ENCODE data around the gene CRB1.
"Not testable (repeated sequence)": the region's sequence is repeated elsewhere in the genome, so short reads cannot be mapped to it uniquely, and the experiment has no call there.

The CRB1 gene

DNA sequence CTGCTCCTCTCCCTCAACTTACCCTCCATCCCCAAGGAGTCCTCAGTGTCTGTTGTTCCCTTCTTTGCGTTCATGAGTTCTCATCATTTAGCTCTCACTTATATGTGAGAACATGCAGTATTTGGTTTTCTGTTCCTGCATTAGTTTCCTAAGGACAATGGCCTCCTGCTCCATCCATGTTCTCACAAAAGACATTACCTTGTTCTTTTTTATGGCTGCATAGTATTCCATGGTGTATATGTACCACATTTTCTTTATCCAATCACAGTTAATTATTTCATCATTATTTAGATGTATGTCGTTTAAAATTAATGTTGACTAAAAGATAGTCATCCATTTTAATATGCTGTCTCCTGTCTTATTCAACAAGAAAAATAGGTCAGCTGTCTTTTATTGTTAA is 134.1 kb downstream of the CRB1 start:
- no peak for DNase-seq

DNA sequence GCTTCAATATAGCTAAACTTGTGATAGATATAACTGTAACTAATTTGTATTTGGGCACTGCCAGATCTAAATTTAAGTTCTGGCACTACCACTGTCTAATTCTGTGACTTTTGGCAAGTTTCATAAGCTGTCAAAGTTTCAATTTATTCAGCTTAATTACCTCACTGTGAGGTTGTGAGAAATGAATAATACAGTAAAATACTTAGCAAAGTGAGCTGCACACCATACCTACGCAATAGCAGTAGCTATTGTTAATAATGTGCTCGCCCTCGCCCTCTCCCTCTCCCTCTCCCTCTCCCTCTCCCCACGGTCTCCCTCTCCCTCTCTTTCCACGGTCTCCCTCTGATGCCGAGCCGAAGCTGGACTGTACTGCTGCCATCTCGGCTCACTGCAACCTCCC is 136.7 kb downstream of the CRB1 start:
- not testable (repeated sequence) for DNase-seq

DNA sequence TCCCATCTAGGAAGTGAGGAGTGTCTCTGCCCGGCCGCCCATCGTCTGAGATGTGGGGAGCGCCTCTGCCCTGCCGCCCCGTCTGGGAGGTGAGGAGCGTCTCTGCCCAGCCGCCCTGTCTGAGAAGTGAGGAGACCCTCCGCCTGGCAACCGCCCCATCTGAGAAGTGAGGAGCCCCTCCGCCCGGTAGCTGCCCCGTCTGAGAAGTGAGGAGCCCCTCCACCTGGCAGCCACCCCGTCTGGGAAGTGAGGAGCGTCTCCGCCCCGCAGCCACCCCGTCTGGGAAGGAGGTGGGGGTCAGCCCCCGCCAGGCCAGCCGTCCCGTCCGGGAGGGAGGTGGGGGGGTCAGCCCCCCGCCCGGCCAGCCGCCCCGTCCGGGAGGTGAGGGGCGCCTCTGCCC is 137.6 kb downstream of the CRB1 start:
- not testable (repeated sequence) for DNase-seq

DNA sequence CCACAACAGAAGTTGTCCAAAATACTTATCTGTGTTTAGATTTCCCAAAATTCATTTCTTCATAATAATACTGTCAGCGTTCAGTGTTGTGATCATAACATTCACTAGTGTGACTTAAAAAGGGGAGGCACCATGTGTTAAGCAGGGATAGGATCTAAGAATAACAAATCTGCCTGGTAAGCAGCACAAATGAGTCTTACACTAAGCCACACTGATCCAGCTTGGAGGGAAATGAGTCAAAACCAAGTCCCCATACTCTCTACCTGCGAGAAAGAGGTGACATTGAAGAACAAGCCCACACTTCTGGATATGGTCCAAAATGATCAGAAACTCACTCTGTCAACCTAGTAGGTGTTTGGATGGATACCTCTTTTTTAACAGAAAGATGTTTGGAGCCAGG is 145.5 kb downstream of the CRB1 start:
- DNase-seq = no peak

DNA sequence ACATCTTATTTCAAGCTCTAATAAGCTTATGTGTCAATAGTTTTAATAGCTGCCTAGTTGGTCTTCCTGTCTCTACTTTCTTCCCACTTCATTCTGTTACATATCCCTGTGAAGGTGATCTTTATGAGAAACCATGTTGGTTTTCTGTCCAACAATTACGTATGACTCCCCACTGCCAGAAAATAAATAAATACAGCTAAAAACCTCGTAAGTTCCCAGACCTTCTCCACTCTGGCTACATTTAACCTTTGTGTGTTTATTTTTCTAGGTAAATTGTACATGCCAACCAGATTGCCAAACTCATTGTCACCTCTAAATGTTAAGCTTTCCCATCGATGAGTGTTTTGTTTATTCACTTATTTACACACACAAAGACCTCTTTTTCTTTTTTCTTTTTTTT is 147.2 kb downstream of the CRB1 start:
- no peak for DNase-seq

DNA sequence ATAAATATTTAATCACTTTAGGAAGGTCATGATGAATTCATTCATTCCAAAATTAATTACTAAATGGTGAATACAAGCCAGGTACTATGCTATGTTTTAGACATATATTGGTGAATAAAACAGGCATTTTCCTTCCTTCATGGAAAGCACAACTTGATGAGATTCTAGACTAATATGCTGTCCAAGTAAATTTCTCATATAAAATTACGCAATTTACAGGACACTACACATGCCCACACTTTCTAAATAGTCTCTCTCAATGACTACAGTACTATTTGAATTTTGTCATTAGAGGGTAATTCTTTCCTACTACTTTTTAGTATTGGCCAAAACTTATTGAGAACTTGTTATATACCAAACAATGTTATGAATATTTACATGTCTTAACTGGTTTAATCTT is 150.6 kb downstream of the CRB1 start:
- DNase-seq = no peak

DNA sequence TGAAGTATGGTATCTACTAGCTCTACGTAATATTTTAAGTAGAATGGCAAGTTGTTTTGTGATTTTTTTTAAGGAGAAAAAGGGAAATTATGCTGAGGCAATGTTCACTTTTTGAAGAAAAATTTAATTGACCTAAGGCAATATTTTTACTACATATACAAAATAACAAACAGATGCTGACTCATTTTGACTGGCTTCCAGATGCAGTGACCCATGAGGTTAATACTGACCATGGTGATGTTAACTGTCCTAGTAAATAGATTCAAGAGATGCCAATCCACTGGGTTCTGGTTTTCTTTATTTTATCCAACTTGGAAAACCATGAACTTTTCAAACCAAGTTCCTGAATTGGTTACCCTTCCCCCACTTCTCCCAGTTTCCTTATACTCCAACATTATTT is 154.9 kb downstream of the CRB1 start:
- DNase-seq = no peak

DNA sequence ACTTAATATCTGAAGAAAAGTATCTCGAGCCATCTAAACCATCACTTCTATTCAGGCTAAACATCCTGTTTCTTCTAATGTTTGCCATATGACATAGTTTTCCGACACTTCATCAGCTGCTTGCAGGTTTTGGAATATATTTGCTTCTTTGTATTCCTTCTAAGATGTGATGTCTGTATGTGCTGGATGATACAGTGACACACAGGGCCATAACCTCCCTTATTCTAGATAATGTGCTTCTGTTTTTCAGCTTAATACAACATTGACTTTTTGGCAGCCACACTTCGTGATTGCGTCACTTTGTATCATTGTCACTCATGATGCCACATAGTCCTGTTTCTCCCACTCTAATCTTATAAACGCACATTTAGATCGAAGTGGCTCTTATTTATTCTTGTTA is 156.3 kb downstream of the CRB1 start:
- no peak for DNase-seq

DNA sequence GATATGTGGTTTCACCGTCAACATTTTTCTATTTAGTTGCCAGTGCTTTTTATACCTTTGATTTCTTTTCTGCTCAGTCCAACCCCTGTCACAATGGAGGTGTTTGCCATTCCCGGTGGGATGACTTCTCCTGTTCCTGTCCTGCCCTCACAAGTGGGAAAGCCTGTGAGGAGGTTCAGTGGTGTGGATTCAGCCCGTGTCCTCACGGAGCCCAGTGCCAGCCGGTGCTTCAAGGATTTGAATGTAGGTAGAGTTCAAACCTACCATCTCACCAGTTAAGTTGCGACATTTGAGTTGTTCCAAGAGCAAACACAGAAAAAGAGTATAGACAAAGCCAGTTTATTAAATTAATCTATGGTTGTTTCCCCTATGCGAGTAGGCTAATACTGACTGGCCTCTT is 161.3 kb downstream of the CRB1 start:
- DNase-seq = no peak

DNA sequence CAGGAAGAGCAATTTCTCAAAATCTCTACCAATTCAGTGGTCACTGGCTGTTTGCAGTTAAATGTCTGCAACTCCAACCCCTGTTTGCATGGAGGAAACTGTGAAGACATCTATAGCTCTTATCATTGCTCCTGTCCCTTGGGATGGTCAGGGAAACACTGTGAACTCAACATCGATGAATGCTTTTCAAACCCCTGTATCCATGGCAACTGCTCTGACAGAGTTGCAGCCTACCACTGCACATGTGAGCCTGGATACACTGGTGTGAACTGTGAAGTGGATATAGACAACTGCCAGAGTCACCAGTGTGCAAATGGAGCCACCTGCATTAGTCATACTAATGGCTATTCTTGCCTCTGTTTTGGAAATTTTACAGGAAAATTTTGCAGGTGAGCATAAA is 167.2 kb downstream of the CRB1 start:
- no peak for DNase-seq

DNA sequence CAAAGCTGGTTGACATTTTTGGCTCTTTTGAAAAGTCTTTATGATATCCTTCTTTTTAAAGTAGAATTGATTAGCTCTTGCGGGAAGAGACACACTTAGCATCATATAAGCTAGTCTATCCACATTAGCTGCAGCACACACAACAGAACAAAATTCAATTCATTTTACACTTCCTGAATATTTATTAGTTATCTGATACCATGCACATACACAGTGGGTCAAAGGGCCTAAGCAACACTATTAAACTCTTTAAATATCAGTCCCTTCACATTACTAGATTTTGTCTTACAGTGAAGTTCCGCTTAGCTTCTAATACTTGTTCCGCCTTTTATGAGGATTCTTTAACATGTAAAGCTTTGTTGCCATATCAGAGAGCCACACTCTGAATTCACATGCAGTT is 169.5 kb downstream of the CRB1 start:
- no peak for DNase-seq

DNA sequence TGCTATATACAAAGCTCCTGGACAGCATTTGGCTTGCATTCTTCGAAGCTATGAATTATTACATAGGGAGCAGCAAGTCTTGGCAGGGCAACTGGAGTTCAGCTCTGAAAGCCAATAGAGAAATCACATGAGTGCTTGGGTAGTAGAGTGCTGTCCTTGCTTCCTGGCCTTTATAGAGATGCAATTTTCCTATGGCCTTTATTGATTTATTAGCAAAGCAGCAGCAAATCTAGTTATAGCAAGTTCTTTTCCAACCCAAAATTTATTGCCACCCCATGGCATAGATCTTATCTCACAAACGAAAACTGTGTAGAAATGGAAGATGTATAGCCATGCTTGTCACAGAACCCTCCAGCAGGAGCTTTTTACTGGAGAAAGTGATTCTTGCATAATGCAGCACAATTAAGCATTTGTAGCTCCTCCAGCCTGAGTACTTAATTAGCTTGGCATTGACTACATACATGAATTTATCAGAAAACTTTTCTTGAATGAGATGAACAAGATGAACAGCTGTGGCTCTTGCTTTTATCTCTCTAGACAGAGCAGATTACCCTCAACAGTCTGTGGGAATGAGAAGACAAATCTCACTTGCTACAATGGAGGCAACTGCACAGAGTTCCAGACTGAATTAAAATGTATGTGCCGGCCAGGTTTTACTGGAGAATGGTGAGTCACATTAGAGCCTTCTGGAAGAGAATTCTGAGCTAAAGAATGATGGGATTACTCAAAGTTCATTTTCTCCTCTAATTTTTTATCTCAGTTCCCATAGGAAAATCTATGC is 170.1 kb downstream of the CRB1 start:
- DNase-seq = no peak

DNA sequence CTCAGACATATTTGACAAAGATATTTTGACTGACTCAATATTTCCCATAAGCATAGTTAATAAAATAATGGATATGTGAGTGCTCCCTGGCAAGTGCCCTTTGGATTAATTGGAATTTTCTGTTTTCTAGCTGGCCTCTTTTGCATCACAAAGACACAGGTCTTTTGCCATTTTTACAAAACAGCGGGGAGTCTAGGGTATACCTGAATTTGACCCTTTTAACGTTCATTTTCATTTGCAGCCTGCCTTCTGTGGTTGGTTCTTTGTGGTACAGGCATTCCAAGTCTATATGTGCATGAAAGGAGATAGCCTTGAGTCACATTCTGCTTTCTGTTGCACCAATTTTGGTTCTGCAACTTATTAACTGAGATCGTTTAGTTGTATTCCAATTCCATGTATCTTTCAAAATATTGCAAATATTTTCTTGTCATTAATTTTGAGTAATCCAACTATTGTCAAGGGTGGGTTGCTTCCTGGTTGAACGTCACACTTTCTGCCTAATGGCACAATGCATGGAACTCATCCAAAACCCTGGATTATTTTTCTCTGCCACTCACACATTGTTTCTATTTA is 171.7 kb downstream of the CRB1 start:
- no peak for DNase-seq

DNA sequence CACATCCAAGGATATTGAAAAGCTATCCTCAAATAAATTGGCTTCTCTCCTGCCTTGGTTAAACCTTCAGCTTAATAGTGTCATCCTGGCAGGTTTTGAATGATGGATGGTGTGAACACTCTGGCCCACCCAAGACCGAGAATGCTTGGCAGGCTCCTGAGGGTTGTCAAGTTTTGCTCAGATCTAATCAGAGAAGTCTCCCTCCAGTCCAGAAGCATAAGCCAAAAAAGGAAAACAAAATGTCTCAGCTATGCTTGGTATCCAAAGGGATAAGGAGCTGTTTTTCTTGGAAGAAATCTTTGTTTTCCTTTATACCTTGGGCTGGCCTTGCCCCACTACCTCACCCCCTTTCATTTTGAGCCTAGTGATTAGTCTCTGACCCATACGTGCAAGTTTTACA is 172.7 kb downstream of the CRB1 start:
- no peak for DNase-seq

DNA sequence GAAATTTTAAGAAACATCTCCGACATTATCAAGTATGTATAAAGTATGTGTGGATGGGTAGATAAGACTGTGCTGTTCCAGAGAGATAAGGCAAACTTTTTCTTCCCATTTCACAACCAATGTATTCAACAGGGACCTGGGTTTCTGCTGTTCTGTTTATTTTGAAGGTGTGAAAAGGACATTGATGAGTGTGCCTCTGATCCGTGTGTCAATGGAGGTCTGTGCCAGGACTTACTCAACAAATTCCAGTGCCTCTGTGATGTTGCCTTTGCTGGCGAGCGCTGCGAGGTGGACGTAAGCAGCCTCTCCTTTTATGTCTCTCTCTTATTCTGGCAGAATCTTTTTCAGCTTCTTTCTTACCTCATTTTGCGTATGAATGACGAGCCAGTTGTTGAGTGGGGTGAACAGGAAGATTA is 174.0 kb downstream of the CRB1 start:
- DNase-seq = no peak

DNA sequence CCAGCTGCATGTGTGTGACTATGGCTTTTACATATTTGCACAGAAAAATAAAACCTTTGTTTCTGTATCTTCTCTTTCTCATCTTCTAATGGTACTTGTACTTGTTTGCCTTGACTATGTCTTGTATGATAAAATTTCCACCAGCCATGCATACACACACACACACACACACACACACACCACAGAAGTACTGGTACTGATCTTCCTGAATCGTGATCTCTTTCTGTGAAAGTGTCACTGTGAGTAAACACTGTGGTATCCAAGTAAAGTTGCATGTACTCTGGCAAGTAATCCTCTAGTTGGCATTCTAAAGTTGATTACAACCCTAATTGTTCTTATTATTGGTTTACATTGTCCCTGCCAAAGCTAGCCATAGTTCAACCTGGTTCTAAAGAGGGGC is 176.7 kb downstream of the CRB1 start:
- no peak for DNase-seq

DNA sequence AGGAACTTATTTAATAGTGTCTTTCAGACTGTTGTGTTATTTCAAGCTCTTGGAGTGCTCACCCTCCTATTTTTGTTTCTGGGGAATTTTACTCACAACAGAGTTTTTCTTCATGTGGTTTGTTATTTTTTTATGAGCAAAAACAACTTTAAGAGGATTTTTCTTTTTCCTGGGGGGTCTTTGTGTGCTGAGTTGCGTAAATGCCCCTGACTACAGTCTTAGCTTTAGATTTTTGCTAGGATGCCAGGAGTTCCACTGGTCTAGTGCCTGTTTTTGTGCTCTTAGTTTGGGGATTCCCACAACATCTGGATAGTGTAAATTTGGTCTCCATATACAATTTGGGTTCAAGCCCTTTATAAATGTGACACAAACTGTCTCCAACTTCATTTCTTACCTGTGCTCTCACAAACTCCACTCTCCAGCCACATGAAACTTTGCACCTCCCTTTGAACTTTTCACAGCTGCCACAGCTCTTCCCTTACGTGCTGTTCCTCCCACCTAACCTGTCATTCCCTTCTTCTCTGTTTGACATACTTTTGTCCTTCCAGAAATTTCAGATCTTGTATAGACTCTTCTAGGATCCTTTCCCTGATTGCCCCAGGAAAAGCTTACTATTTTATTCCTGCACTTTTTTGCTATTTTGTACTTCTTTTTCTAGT is 180.2 kb downstream of the CRB1 start:
- DNase-seq = no peak

DNA sequence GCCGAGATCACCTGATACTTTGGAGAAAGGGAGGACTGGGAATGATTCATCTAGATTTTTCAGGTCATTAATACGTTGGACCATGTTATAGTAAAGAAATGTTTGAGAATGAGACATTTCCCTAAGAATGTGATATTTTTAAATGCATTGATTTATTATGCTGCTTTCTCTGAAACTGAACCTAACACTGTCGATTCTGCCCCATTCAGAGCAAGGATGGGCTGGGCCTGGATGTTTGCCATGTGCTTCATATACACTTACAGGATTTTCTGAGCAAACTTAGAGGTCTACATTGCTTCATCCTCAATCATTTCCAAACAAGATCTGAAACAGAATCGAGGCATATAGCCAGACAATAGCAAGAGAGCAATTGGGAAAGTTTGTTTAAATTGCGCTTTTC is 183.3 kb downstream of the CRB1 start:
- DNase-seq = no peak

DNA sequence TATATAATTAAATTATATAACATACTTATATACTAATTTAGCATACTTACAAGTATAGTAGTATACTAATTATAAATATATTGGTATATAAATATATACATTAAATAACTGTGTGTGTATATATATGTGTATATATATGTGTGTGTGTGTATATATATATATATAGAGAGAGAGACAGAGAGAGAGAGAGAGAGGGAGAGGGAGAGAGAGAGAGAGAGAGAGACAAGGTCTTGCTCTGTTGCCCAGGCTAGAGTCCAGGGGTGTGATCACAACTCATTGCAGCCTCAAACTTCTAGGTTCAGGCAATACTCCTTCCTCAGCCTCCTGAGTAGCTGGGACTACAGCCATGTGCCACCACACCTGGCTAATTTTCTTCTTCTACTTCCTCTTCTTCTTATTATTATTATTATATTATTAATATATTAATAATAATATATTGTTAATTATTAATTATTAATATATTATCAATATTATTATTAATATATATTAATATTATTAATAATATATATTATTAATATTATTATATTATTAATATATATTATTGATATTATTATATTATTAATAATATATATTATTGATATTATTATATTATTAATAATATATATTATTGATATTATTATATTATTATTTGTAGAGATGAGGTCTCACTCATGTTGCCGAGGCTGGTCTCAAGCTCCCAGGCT is 185.5 kb downstream of the CRB1 start:
- DNase-seq = no peak

DNA sequence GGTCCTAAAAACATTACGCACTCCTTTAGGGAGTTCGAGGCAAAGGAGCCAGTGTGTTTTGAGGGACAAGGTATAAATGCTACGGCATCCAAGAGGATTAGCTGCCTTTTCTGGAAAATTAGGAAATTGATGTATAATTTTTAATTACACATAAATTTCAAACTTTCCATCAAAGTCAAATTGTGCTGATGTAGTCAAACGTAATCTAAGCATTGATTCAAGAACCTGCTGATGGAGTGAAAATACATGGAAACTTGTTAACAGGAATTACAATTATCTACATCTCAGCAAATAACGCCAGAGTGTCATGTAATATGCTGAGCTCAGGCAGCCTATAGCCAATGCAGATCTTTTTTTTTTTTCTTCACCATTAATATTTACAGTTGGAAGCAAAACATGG is 194.5 kb downstream of the CRB1 start:
- no peak for DNase-seq

DNA sequence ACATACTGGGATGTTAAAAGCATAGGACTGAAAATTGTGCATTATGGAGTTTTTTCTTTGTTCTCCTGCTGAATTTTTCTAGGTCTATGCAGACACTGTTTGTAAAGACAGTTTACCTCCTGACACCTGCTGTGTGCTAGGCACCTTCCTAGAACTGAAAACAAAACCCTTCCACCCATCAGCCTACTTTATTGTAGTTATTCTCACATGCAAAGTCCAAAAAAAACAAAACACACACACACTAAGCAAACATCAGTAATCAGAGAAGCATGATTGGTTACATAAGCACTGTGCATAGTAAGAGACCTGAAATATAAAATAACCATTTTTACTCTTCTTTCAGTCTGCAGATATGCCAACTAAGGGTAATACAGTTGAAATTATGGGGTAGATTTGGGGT is 195.1 kb downstream of the CRB1 start:
- no peak for DNase-seq

DNA sequence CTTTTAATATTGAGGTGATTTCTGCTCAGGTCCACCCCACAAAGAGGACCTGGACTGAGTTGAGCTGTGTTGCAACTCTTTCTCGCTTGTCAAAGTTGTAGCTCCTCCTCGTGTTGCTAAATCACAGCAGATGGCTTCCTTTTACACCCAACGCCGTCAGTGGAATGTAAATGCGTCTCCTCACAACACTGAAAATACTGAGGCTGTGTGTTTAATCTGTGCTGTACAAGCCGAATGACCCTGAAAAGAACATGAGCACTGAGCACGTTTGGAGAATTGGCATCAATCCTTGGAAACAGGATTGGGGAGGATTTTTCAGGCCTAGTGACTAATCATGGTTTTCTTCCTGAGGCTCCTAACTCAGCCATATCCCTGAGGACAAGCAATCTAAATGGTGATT is 196.0 kb downstream of the CRB1 start:
- no peak for DNase-seq

DNA sequence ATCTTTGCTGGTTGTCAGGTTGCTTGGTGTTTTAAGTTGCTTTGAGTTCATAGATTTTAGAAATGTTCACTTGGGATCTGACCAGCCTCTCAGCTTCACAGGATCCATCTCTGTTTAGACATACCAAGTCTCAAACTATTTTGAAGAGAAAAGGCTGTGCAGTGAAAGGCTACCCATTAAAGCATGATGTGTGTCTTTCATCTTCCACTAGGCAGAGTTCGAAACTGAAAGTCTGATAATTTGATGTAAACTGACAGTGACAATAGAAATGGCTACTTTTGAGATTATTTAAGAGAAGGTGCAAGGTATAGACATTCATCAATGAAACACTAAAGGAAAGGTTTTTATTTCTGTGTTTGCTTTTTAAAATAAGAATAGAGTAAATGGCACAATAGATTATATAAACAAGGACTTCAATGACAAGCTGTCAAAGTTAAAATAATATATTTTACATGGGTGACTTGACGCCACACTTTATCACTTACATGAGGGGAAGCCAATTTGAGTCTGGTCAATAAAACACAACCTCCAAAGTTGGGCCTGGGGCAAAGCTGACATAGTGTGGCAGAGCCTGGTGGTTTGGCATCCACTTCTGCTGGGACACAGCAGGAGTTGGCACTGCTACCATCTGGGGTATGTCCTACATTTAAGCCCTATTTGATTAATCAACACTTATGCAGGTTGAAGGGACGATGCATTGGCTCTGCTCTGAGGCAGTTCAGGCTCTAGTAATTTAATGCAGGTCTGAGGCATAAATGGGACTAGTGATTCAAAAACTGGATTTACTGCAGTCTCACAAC is 197.7 kb downstream of the CRB1 start:
- DNase-seq = no peak
